ENCODE data around the gene OPTN.
"Not testable (repeated sequence)": the region's sequence is repeated elsewhere in the genome, so short reads cannot be mapped to it uniquely, and the experiment has no call there.

The OPTN gene

DNA sequence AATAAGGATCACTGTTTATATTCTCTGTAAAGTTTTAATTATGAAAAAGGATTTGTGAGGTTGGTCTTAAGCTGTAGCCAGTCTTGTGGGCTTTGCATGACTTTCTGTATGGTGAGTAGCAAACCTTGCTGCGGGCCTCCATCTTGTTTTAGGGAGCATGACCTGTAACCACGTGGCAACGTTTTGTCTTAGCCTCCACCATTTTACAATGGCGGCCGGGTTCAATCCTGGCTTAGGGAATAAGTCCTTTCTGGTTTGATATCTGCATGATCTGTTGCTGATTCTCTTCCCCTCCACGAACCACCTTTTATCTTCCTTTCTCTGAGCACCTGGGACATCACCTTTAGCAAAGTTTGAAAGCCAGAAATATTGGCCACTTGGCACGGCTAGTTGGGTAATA lies 32.5 kb upstream of the OPTN start:
- H3K9me3 ChIP-seq (ENCODE audit: low read depth, low read length), result no peaks in the 10 kb centered on the region
- H3K27ac ChIP-seq, result peak overlapping the region; percentile 67; the same call in 1 of the 2 replicates
- no peak for TF ChIP-seq POLR2AphosphoS5 (IDR thresholded peaks at IDR 0.05; ENCODE audit: borderline replicate concordance, low read depth, low read length)
- no peak for TF ChIP-seq FOXP2 (optimal IDR thresholded peaks at IDR 0.05; ENCODE audit: control extremely low read depth, extremely low read length, insufficient read depth)
- no peak for TF ChIP-seq EZH2 (IDR thresholded peaks at IDR 0.05)
- DNase-seq (ENCODE audit: low read depth, low spot score), result no peak
- H3K4me3 ChIP-seq, result no peak overlapping the region
- H3K36me3 ChIP-seq (ENCODE audit: insufficient read depth, low read length), result no peaks in the 10 kb centered on the region
- no peak overlapping the region for H3K9ac ChIP-seq (ENCODE audit: insufficient read length)

GRCh38 chr10:13068071-13068470 lies 31.9 kb upstream of the OPTN start:
- no peak overlapping the region for H3K9ac ChIP-seq (ENCODE audit: insufficient read length)
- H3K9me3 ChIP-seq (ENCODE audit: low read depth, low read length), result no peaks in the 10 kb centered on the region
- H3K4me3 ChIP-seq, result no peak overlapping the region
- H3K27ac ChIP-seq, result peak overlapping the region; percentile 67; the same call in 1 of the 2 replicates
- H3K36me3 ChIP-seq (ENCODE audit: insufficient read depth, low read length), result no peaks in the 10 kb centered on the region
- no peak for DNase-seq (ENCODE audit: low read depth, low spot score)
- no peak for TF ChIP-seq FOXP2 (optimal IDR thresholded peaks at IDR 0.05; ENCODE audit: control extremely low read depth, extremely low read length, insufficient read depth)
- no peak for TF ChIP-seq EZH2 (IDR thresholded peaks at IDR 0.05)
- TF ChIP-seq POLR2AphosphoS5 (IDR thresholded peaks at IDR 0.05; ENCODE audit: borderline replicate concordance, low read depth, low read length), result no peak

DNA sequence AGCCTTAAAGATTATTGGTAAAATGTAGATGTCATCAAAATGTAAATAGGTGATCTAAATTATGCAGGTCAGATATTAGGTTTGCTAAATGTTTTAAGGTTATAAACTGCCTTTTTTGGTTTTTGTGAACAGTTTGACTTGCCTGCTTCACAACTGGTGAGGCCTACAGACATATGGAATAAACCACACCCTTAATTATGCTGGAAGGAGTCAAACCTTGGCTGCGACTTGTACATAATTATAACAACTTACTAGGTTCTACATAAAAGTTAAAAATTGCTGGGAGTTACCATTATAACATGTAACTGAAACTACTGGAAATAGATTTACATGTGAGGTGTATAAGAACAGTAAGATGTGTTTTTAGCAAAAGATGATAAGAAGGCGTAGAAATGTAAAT lies 31.5 kb upstream of the OPTN start:
- Histone ChIP-seq H3K9me3 (ENCODE audit: low read depth, low read length) (no peaks in the 10 kb centered on the region), H3K27ac (peak overlapping the region; percentile 67; the same call in 1 of the 2 replicates), H3K4me3 (no peak overlapping the region), H3K9ac (ENCODE audit: insufficient read length) (no peak overlapping the region), H3K36me3 (ENCODE audit: insufficient read depth, low read length) (no peaks in the 10 kb centered on the region)
- DNase-seq (ENCODE audit: low read depth, low spot score), result no peak
- TF ChIP-seq FOXP2 (optimal IDR thresholded peaks at IDR 0.05; ENCODE audit: control extremely low read depth, extremely low read length, insufficient read depth) (no peak), POLR2AphosphoS5 (IDR thresholded peaks at IDR 0.05; ENCODE audit: borderline replicate concordance, low read depth, low read length) (no peak), EZH2 (IDR thresholded peaks at IDR 0.05) (no peak)

DNA sequence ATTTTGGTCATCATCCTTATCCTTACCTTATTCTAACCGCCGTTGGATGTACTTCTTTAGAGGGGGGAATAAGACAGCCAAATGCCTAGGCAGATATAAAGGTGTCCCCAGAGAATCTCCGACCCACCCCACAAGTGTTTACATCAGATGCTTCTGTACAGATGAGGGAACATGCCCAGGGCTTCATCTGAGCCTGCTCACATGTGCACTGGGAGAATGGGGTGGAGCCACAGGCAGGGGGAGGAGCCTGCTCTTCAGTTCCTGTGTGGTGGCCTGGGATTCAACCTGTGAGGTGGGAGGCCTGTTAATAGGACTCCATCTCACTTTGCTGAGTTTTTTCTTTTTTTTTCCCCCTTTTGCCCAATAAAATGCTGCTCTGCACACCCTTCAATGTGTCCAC lies 27.6 kb upstream of the OPTN start:
- no peak overlapping the region for H3K9ac ChIP-seq (ENCODE audit: insufficient read length)
- H3K9me3 ChIP-seq (ENCODE audit: low read depth, low read length), result no peaks in the 10 kb centered on the region
- no peak overlapping the region for H3K27ac ChIP-seq
- H3K36me3 ChIP-seq (ENCODE audit: insufficient read depth, low read length), result no peaks in the 10 kb centered on the region
- no peak for DNase-seq (ENCODE audit: low read depth, low spot score)
- no peak overlapping the region for H3K4me3 ChIP-seq
- TF ChIP-seq EZH2 (IDR thresholded peaks at IDR 0.05) (no peak), FOXP2 (optimal IDR thresholded peaks at IDR 0.05; ENCODE audit: control extremely low read depth, extremely low read length, insufficient read depth) (no peak), POLR2AphosphoS5 (IDR thresholded peaks at IDR 0.05; ENCODE audit: borderline replicate concordance, low read depth, low read length) (no peak)

DNA sequence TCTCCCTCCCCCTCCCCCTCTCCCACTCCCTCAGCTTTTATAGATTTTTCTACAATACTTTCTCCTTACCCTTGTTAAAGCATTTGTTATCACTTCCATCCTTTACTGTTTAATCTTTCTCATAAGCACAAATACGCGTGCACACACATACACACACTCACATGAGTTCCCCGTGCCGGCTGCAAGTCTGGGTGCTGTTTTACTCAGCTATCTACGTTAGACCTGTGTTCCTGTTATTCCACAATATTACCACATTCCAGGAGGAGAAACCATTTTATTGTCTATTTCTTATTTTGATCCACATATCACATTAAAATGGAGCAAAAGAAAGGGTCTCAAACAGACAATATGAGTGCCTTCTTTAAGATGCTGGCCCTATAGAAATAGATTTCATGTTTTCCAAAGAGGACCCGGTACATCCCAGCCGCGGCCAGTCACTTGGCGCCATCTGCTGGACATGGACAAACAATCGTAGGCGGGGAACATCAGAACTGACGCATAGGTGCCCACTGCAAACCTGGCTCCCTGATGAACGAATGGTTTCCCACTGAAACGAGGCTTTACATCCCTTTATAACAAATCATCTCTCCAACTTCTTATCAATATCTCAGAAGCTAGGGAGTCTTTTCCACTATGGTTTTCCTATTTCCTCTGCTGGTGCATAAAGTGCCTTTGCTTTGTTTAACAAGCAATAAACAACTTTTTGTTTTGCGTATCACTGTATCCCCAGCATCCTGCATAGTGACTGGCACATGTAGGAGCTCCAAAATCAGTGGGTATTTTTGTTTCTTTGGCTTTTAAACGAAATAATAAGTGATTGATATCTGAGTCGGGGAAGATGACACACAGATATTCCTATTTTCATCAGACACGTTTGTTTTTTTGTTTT lies 25.2 kb upstream of the OPTN start:
- H3K4me3 ChIP-seq, result no peak overlapping the region
- no peaks in the 10 kb centered on the region for H3K9me3 ChIP-seq (ENCODE audit: low read depth, low read length)
- no peak overlapping the region for H3K27ac ChIP-seq
- no peak overlapping the region for H3K9ac ChIP-seq (ENCODE audit: insufficient read length)
- no peak for DNase-seq (ENCODE audit: low read depth, low spot score)
- H3K36me3 ChIP-seq (ENCODE audit: insufficient read depth, low read length), result no peaks in the 10 kb centered on the region
- TF ChIP-seq FOXP2 (optimal IDR thresholded peaks at IDR 0.05; ENCODE audit: control extremely low read depth, extremely low read length, insufficient read depth) (no peak), POLR2AphosphoS5 (IDR thresholded peaks at IDR 0.05; ENCODE audit: borderline replicate concordance, low read depth, low read length) (no peak), EZH2 (IDR thresholded peaks at IDR 0.05) (no peak)

DNA sequence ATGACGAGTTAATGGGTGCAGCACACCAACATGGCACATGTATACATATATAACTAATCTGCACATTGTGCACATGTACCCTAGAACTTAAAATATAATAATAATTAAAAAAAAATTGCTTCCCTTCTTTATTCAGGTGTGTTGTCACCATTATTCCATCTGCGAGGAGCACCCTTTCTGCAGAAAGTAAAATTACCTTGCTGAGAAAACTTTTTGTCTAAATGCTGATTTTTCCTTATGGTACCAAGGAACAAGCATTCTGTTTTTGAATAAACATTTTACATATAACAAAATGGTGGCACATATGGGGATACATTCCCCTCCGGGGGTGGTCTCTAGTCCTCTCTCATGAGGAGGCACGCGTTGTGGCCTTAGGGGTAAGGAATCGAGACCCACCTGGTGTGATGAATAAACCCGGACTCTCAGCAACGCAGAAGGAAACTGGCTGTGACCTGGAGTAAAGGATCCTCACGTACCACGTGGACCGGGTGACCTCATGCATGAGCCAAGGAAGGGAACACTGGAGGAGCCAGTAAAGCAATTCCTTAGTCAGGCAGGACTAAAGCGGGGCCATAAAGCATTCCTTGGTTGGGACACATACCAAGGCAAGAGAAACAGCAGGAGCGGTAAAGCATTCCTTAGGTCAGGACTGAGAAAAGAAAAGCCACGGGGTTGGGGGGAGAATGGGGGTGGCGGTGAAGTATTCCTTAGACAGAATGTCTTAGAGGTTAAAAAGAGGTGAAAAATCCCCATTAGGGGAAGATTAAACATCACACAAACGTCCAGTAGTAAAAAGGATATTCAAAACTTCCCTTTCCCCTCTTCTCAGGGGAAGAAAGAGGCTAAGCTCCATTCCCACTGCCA lies 20.8 kb upstream of the OPTN start:
- Histone ChIP-seq H3K9ac (ENCODE audit: insufficient read length) (no peak overlapping the region), H3K9me3 (ENCODE audit: low read depth, low read length) (no peaks in the 10 kb centered on the region), H3K27ac (no peak overlapping the region), H3K36me3 (ENCODE audit: insufficient read depth, low read length) (no peaks in the 10 kb centered on the region), H3K4me3 (no peak overlapping the region)
- DNase-seq (ENCODE audit: low read depth, low spot score), result no peak
- no peak for TF ChIP-seq EZH2 (IDR thresholded peaks at IDR 0.05)
- TF ChIP-seq FOXP2 (optimal IDR thresholded peaks at IDR 0.05; ENCODE audit: control extremely low read depth, extremely low read length, insufficient read depth), result no peak
- TF ChIP-seq POLR2AphosphoS5 (IDR thresholded peaks at IDR 0.05; ENCODE audit: borderline replicate concordance, low read depth, low read length), result no peak

DNA sequence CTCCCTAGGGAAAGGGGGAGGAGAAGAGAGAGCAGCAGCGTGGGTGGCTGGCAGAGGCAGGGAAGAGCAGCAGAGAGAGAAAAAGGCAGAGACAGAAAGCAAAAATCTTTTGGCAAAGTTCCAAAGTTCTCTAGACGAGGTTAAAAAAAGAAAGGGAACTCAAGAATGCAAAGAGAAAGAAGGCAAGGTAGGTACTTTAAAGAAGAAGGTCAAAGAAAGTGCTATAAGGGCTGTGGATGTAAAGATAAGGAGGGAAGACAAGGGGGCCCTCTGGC lies 20.2 kb upstream of the OPTN start:
- Histone ChIP-seq H3K9ac (ENCODE audit: insufficient read length) (no peak overlapping the region), H3K27ac (no peak overlapping the region), H3K4me3 (no peak overlapping the region), H3K9me3 (ENCODE audit: low read depth, low read length) (no peaks in the 10 kb centered on the region), H3K36me3 (ENCODE audit: insufficient read depth, low read length) (no peaks in the 10 kb centered on the region)
- TF ChIP-seq FOXP2 (optimal IDR thresholded peaks at IDR 0.05; ENCODE audit: control extremely low read depth, extremely low read length, insufficient read depth) (no peak), EZH2 (IDR thresholded peaks at IDR 0.05) (no peak), POLR2AphosphoS5 (IDR thresholded peaks at IDR 0.05; ENCODE audit: borderline replicate concordance, low read depth, low read length) (no peak)
- DNase-seq (ENCODE audit: low read depth, low spot score), result no peak

DNA sequence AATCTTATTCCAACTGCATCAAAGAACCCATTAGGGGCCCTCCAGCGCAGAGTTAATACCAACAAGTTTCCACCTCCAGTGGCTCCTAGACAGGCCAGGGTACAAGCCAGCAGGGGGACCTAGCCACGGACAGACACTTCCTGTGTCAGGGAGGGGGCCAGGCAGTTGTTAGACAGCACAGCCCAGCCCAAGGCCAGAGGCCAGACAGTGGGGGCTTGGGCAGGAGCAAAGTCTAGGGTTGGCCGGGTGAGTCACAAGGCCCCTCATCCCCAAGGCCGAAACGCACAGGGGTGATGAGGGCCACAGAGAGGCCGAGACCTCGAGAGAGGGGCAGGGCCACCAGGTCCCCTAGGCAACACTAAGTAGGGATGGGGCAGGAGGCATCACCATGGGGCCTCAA lies 19.3 kb upstream of the OPTN start:
- Histone ChIP-seq H3K9ac (ENCODE audit: insufficient read length) (no peak overlapping the region), H3K36me3 (ENCODE audit: insufficient read depth, low read length) (no peaks in the 10 kb centered on the region), H3K27ac (no peak overlapping the region), H3K4me3 (no peak overlapping the region), H3K9me3 (ENCODE audit: low read depth, low read length) (no peaks in the 10 kb centered on the region)
- TF ChIP-seq POLR2AphosphoS5 (IDR thresholded peaks at IDR 0.05; ENCODE audit: borderline replicate concordance, low read depth, low read length) (no peak), EZH2 (IDR thresholded peaks at IDR 0.05) (no peak), FOXP2 (optimal IDR thresholded peaks at IDR 0.05; ENCODE audit: control extremely low read depth, extremely low read length, insufficient read depth) (no peak)
- no peak for DNase-seq (ENCODE audit: low read depth, low spot score)

DNA sequence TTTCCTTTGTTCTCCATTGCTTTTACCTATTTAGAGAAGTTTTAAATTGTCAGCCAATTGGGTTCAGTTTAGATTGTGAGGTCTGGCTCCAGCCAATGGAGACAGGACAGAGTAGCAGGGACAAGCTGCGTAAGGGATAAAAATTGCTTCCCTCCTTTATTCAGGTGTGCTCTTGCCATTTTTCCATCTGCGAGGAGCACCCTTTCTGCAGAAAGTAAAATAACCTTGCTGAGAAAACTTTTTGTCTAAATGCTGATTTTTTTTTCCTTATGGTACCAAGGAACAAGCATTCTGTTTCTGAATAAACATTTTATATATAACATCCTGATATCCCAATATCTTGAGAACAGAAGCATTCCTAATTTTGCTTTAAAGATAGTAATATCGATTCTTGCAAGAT lies 16.3 kb upstream of the OPTN start:
- DNase-seq (ENCODE audit: low read depth, low spot score); H3K9ac ChIP-seq (ENCODE audit: insufficient read length); H3K4me3 ChIP-seq; H3K36me3 ChIP-seq (ENCODE audit: insufficient read depth, low read length); H3K27ac ChIP-seq; H3K9me3 ChIP-seq (ENCODE audit: low read depth, low read length): not testable (repeated sequence)
